T-helper 17 cell (primary cell): ENCODE data around the gene UQCRHL. TPM values are rescaled to one million over a fixed set of nuclear protein-coding genes. Genes with fewer than 3 reads are reported as not detected.
"Not testable (repeated sequence)": the region's sequence is repeated elsewhere in the genome, so short reads cannot be mapped to it uniquely, and the experiment has no call there.

Experiments used
- ATAC-seq: fragments of 150-1000 bp; cut with Tn5 transposase; 2 replicates; pipeline ENCODE4 v1.10.0; 2021; ENCODE audit warnings: mild to moderate bottlenecking, moderate library complexity
- DNase-seq, 3 donors: peaks; one replicate each; pipeline versions ENCODE4 v3.0.0 to v3.0.0-alpha.2; 2020 to 2021
- H3K9me3 ChIP-seq: one replicate; pipeline ENCODE4 v1.7.0; 2013; ENCODE audit warnings: low read length, mild to moderate bottlenecking; ENCODE audit not compliant: control insufficient read depth, poor library complexity, severe bottlenecking
- H3K27ac Mint-ChIP-seq: one replicate; pipeline ENCODE4 v1.8.0; 2022; ENCODE audit warnings: mild to moderate bottlenecking, moderate library complexity, mixed read lengths
- H3K27me3 Mint-ChIP-seq: one replicate; pipeline ENCODE4 v1.8.0; 2022; ENCODE audit warnings: mixed read lengths
- H3K36me3 Mint-ChIP-seq: one replicate; pipeline ENCODE4 v1.8.0; 2022; ENCODE audit warnings: low read depth, mixed read lengths
- H3K4me1 Mint-ChIP-seq: one replicate; pipeline ENCODE4 v1.8.0; 2022; ENCODE audit warnings: mild to moderate bottlenecking, mixed read lengths
- H3K4me3 Mint-ChIP-seq: one replicate; pipeline ENCODE4 v1.8.0; 2022; ENCODE audit warnings: mild to moderate bottlenecking, moderate library complexity, mixed read lengths
- total RNA-seq, 4 donors: library from RNA in 2 of 4; stranded (reverse) in 2 of 4; gene quantifications; one replicate each; pipeline ENCODE4 v1.2.3 and lab custom pipeline; 2022 to 2026

UQCRHL gene
- under 1 TPM; 0.65 to 0.81 TPM for total RNA-seq
- 3.1 to 5.4 reads per million in 2 donors for total RNA-seq (lab: John Stamatoyannopoulos, UW)

GRCh38 chr1:15807549-15807948 lies at the start of gene UQCRHL:
Gene UQCRHL, minus strand, starts transcription at chr1:15807649. Its CDS starts 0 bp downstream, at chr1:15807649.
- H3K9me3 ChIP-seq, DNase-seq, H3K27ac Mint-ChIP-seq, H3K4me3 Mint-ChIP-seq, H3K27me3 Mint-ChIP-seq, ATAC-seq, H3K36me3 Mint-ChIP-seq, H3K4me1 Mint-ChIP-seq: not testable (repeated sequence)

GRCh38 chr1:15856888-15857287 lies 49.4 kb upstream of the UQCRHL start:
- DNase-seq (no peak), ATAC-seq (no peak)
- Mint-ChIP-seq H3K36me3 (no peaks in the 10 kb centered on the region), H3K4me3 (no peak overlapping the region), H3K4me1 (peaks cover 11% of the 10 kb centered on the region), H3K27me3 (no peaks in the 10 kb centered on the region), H3K27ac (no peak overlapping the region)
- no peaks in the 10 kb centered on the region for H3K9me3 ChIP-seq

GRCh38 chr1:15852828-15853302 lies 45.4 kb upstream of the UQCRHL start:
- Mint-ChIP-seq H3K27me3 (no peaks in the 10 kb centered on the region), H3K4me3 (no peak overlapping the region), H3K27ac (no peak overlapping the region), H3K4me1 (peaks cover 31% of the 10 kb centered on the region), H3K36me3 (peaks cover 2% of the 10 kb centered on the region)
- H3K9me3 ChIP-seq: no peaks in the 10 kb centered on the region
- DNase-seq (no peak), ATAC-seq (no peak)

GRCh38 chr1:15852036-15852827 lies 44.8 kb upstream of the UQCRHL start:
- H3K27ac Mint-ChIP-seq: no peak overlapping the region
- H3K36me3 Mint-ChIP-seq: peaks cover 2% of the 10 kb centered on the region
- no peaks in the 10 kb centered on the region for H3K9me3 ChIP-seq
- no peak overlapping the region for H3K4me3 Mint-ChIP-seq
- ATAC-seq: no peak
- peaks cover 31% of the 10 kb centered on the region for H3K4me1 Mint-ChIP-seq
- no peaks in the 10 kb centered on the region for H3K27me3 Mint-ChIP-seq
- DNase-seq: no peak

GRCh38 chr1:15851210-15852035 lies 44.0 kb upstream of the UQCRHL start:
- DNase-seq: no peak
- no peak for ATAC-seq
- peaks cover 2% of the 10 kb centered on the region for H3K36me3 Mint-ChIP-seq
- H3K27ac Mint-ChIP-seq: peak overlapping the region; percentile 94
- no peaks in the 10 kb centered on the region for H3K9me3 ChIP-seq
- no peak overlapping the region for H3K4me3 Mint-ChIP-seq
- peaks cover 29% of the 10 kb centered on the region for H3K4me1 Mint-ChIP-seq
- H3K27me3 Mint-ChIP-seq: no peaks in the 10 kb centered on the region

- no peaks in the 10 kb centered on the region for H3K27me3 Mint-ChIP-seq
- ATAC-seq: no peak
- H3K9me3 ChIP-seq: no peaks in the 10 kb centered on the region
- H3K4me3 Mint-ChIP-seq: peak overlapping the region; percentile 70
- H3K27ac Mint-ChIP-seq: peak overlapping the region; percentile 94
- DNase-seq: no peak
- peaks cover 2% of the 10 kb centered on the region for H3K36me3 Mint-ChIP-seq
- H3K4me1 Mint-ChIP-seq: peaks cover 34% of the 10 kb centered on the region
Measured at GRCh38 chr1:15850471-15851001, 43.1 kb upstream of the UQCRHL start.

GRCh38 chr1:15849775-15850324 lies 42.4 kb upstream of the UQCRHL start:
- Mint-ChIP-seq H3K27me3 (no peaks in the 10 kb centered on the region), H3K27ac (peak overlapping the region; percentile 94), H3K36me3 (peaks cover 2% of the 10 kb centered on the region), H3K4me1 (peaks cover 35% of the 10 kb centered on the region), H3K4me3 (peak overlapping the region; percentile 97)
- ATAC-seq (no peak), DNase-seq (peak in 1 of 3 donors; percentile 19)
- H3K9me3 ChIP-seq: no peaks in the 10 kb centered on the region

GRCh38 chr1:15848929-15849774 lies 41.7 kb upstream of the UQCRHL start:
- Mint-ChIP-seq H3K36me3 (peaks cover 2% of the 10 kb centered on the region), H3K4me1 (peaks cover 34% of the 10 kb centered on the region), H3K27me3 (no peaks in the 10 kb centered on the region), H3K27ac (peak overlapping the region; percentile 94), H3K4me3 (peak overlapping the region; percentile 97)
- no peaks in the 10 kb centered on the region for H3K9me3 ChIP-seq
- ATAC-seq (peak; percentile 5), DNase-seq (peak; percentile 49 to 62 (median 53))

- no peaks in the 10 kb centered on the region for H3K9me3 ChIP-seq
- H3K27ac Mint-ChIP-seq: peak overlapping the region; percentile 95
- peak; percentile 16 for ATAC-seq
- H3K4me1 Mint-ChIP-seq: peaks cover 34% of the 10 kb centered on the region
- H3K36me3 Mint-ChIP-seq: peaks cover 2% of the 10 kb centered on the region
- H3K27me3 Mint-ChIP-seq: no peaks in the 10 kb centered on the region
- DNase-seq: peak; percentile 30 to 40 (median 32)
- peak overlapping the region; percentile 97 for H3K4me3 Mint-ChIP-seq
Measured at GRCh38 chr1:15848143-15848928, 40.9 kb upstream of the UQCRHL start.

- ATAC-seq: no peak
- peaks cover 34% of the 10 kb centered on the region for H3K4me1 Mint-ChIP-seq
Measured at GRCh38 chr1:15847893-15848142, 40.4 kb upstream of the UQCRHL start.

GRCh38 chr1:15847100-15847892 lies 39.8 kb upstream of the UQCRHL start, which contains the start of gene SPEN:
Gene SPEN, plus strand, starts transcription at chr1:15847707. Its CDS starts 361 bp downstream, at chr1:15848068.
- peak within 1 kb of the TSS; percentile 95 for H3K27ac Mint-ChIP-seq
- DNase-seq (peak; percentile 97 to 99 (median 97)), ATAC-seq (peak; percentile 84)
- no peaks in the 10 kb centered on the region for H3K27me3 Mint-ChIP-seq
- peaks cover 34% of the 10 kb centered on the region for H3K4me1 Mint-ChIP-seq
- peaks cover 2% of the 10 kb centered on the region for H3K36me3 Mint-ChIP-seq
- H3K4me3 Mint-ChIP-seq: peak within 1 kb of the TSS; percentile 97
- no peaks in the 10 kb centered on the region for H3K9me3 ChIP-seq

More at GRCh38 chr1:15847893-15848142, 40.4 kb upstream of the UQCRHL start:
- Mint-ChIP-seq H3K36me3 (peaks cover 2% of the 10 kb centered on the region), H3K27ac (peak overlapping the region; percentile 95), H3K4me3 (peak overlapping the region; percentile 89), H3K27me3 (no peaks in the 10 kb centered on the region)
- DNase-seq: no peak
- no peaks in the 10 kb centered on the region for H3K9me3 ChIP-seq
